Cardiac muscle cell (in vitro differentiated cells and primary cell): Measurements from ENCODE around the gene PIK3R2. TPM values are rescaled to one million over a fixed set of nuclear protein-coding genes. Genes with fewer than 3 reads are reported as not detected.

Experiments
- DNase-seq, 2 donors: peaks; one replicate each; pipeline versions ENCODE4 v3.0.0 to v3.0.0-alpha.2; 2010 to 2017; ENCODE audit warnings: low read depth in 1 of 2, low spot score in 1 of 2
- H3K27ac ChIP-seq: fragments of 200-600 bp; sonication (generic); 2 replicates; pipeline ENCODE4 v1.5.1; 2016
- H3K27me3 ChIP-seq: fragments of 200-600 bp; sonication (generic); 2 replicates; pipeline ENCODE4 v1.6.0; 2016; ENCODE audit warnings: control low read depth
- H3K36me3 ChIP-seq: fragments of 200-600 bp; sonication (generic); 2 replicates; pipeline ENCODE4 v1.5.1; 2016; ENCODE audit warnings: control low read depth
- H3K4me1 ChIP-seq: fragments of 200-600 bp; sonication (generic); 2 replicates; pipeline ENCODE4 v1.8.1; 2017; ENCODE audit warnings: low read depth, mild to moderate bottlenecking, mixed run types
- H3K4me3 ChIP-seq: fragments of 200-600 bp; sonication (generic); 2 replicates; pipeline ENCODE4 v1.5.1; 2016; ENCODE audit warnings: mild to moderate bottlenecking
- H3K9me3 ChIP-seq: fragments of 200-600 bp; sonication (generic); 2 replicates; pipeline ENCODE4 v1.5.1; 2017; ENCODE audit warnings: low read depth, mild to moderate bottlenecking, control low read depth
- polyA plus RNA-seq: library from polyadenylated mRNA; unstranded; fragments of >200 nt; fragmentation: Nextera tagmentation; extraction: Ambion mirVana; gene quantifications from 2 replicates; pipeline ENCODE4 v1.2.1, GENCODE V29; 2016
- total RNA-seq: library from RNA; depleted of rRNA; stranded (reverse); fragments of >200 nt; gene quantifications from 2 replicates; pipeline ENCODE4 v1.2.3, GENCODE V29; 2016
- TF ChIP-seq, protein P1 (sequence below): IDR thresholded peaks from 2 replicates; pipeline ENCODE4 v1.5.1; 2012; ENCODE audit warnings: low read depth, mild to moderate bottlenecking, low read length

Gene PIK3R2
- total and polyA plus RNA-seq, 2 experiments from 2014 or later: 53.8 to 64.7 TPM

DNA sequence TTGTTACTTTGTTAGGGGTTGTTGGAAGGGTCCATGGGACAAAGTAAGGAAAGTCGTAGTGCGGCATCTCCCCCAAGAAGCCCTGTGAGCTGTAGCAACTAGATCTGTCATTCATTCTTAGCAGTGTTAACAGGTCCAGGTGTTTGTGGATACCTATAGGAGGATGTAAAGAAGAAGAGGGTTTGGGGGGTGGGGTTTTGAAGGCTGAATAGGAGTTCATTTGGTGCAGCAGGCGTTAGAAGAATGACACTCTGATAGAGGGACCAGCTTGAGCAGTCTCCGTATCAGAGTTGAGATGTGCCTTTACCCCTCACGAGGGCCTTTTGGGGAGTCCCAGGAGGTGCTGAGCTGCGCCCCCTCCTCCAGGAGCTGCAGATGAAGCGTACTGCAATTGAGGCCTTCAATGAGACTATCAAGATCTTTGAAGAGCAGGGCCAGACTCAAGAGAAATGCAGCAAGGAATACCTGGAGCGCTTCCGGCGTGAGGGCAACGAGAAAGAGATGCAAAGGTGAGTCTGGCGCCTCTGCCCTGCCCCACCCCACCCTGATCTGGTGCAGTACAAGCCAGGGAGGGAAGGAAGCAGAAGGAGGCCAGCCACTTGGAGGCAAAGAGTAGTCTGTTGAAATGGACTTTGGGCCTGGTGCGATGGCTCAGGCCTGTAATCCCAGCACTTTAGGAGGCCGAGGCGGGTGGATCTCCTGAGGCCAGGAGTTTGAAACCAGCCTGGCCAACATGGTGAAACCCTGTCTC lies 13.0 kb downstream of the PIK3R2 start:
- TF ChIP-seq, protein P1, sequence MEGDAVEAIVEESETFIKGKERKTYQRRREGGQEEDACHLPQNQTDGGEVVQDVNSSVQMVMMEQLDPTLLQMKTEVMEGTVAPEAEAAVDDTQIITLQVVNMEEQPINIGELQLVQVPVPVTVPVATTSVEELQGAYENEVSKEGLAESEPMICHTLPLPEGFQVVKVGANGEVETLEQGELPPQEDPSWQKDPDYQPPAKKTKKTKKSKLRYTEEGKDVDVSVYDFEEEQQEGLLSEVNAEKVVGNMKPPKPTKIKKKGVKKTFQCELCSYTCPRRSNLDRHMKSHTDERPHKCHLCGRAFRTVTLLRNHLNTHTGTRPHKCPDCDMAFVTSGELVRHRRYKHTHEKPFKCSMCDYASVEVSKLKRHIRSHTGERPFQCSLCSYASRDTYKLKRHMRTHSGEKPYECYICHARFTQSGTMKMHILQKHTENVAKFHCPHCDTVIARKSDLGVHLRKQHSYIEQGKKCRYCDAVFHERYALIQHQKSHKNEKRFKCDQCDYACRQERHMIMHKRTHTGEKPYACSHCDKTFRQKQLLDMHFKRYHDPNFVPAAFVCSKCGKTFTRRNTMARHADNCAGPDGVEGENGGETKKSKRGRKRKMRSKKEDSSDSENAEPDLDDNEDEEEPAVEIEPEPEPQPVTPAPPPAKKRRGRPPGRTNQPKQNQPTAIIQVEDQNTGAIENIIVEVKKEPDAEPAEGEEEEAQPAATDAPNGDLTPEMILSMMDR: no peak
- Histone ChIP-seq H3K9me3 (no peaks in the 10 kb centered on the region), H3K27me3 (no peaks in the 10 kb centered on the region), H3K4me3 (no peak overlapping the region), H3K27ac (no peak overlapping the region), H3K36me3 (peaks cover 21% of the 10 kb centered on the region), H3K4me1 (no peaks in the 10 kb centered on the region)
- no peak for DNase-seq

DNA sequence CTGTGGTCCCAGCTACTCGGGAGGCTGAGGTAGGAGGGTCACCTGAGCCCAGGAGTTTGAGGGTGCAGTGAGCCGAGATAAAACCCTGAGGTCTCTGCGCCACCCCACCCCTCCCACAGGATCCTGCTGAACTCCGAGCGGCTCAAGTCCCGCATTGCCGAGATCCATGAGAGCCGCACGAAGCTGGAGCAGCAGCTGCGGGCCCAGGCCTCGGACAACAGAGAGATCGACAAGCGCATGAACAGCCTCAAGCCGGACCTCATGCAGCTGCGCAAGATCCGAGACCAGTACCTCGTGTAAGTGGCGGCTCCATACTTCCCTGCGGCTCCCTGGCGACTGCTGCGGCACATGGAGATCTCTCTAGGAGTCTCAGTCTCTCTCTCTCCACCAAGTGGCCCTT lies 14.0 kb downstream of the PIK3R2 start:
- Histone ChIP-seq H3K27me3 (no peaks in the 10 kb centered on the region), H3K4me1 (no peaks in the 10 kb centered on the region), H3K4me3 (no peak overlapping the region), H3K27ac (no peak overlapping the region), H3K9me3 (no peaks in the 10 kb centered on the region), H3K36me3 (peaks cover 17% of the 10 kb centered on the region)
- no peak for DNase-seq
- TF ChIP-seq, protein P1: no peak

- Histone ChIP-seq H3K36me3 (peaks cover 13% of the 10 kb centered on the region), H3K4me1 (no peaks in the 10 kb centered on the region), H3K4me3 (no peak overlapping the region), H3K27me3 (no peaks in the 10 kb centered on the region), H3K9me3 (no peaks in the 10 kb centered on the region), H3K27ac (no peak overlapping the region)
- peak; percentile 52 to 56 for DNase-seq
- TF ChIP-seq, protein P1: peak; percentile 77
Measured at GRCh38 chr19:18167975-18168645, 15.1 kb downstream of the PIK3R2 start.

DNA sequence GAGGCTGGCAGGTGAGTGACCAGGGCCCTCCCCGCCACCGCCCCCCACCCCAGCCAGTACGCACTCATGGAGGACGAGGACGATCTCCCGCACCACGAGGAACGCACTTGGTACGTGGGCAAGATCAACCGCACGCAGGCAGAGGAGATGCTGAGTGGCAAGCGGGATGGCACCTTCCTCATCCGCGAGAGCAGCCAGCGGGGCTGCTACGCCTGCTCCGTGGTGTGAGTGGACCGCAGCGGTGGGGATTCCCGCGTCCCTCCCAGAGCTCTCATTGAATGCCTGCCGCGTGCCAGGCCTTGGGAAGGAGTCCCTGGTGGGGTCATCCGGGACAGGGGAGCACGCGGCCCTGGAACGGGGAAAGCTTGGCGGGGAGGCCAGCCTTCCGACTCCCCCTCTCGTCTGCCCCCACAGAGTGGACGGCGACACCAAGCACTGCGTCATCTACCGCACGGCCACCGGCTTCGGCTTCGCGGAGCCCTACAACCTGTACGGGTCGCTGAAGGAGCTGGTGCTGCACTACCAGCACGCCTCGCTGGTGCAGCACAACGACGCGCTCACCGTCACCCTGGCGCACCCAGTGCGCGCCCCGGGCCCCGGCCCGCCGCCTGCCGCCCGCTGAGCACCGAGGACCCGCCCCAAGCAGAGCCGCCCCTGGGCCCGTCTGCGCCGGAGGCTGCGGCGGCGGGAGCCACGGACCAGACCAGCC lies 15.9 kb downstream of the PIK3R2 start:
- H3K36me3 ChIP-seq: peaks cover 12% of the 10 kb centered on the region
- no peak overlapping the region for H3K4me3 ChIP-seq
- peaks cover 2% of the 10 kb centered on the region for H3K4me1 ChIP-seq
- DNase-seq: no peak
- no peaks in the 10 kb centered on the region for H3K9me3 ChIP-seq
- TF ChIP-seq, protein P1: no peak
- no peak overlapping the region for H3K27ac ChIP-seq
- peaks cover under 1% of the 10 kb centered on the region for H3K27me3 ChIP-seq

- DNase-seq: peak in 1 of 2 donors; percentile 37
- H3K27ac ChIP-seq: no peak overlapping the region
- TF ChIP-seq, protein P1: no peak
- H3K36me3 ChIP-seq: peaks cover 7% of the 10 kb centered on the region
- H3K4me3 ChIP-seq: no peak overlapping the region
- H3K27me3 ChIP-seq: peaks cover 18% of the 10 kb centered on the region
- no peaks in the 10 kb centered on the region for H3K9me3 ChIP-seq
- peaks cover 7% of the 10 kb centered on the region for H3K4me1 ChIP-seq
Measured at GRCh38 chr19:18170714-18171255, 17.8 kb downstream of the PIK3R2 start.
